AG04450 (cell line): ENCODE data around the gene SPINK4. TPM values are rescaled to one million over a fixed set of nuclear protein-coding genes. Genes with fewer than 3 reads are reported as not detected.

Experiments used
- CTCF ChIA-PET: fragments of 300-600, 350-600 bp; formaldehyde crosslinking; extraction: SDS; loops from one replicate; lab custom pipeline; 2022; ENCODE audit warnings: antibody characterized with exemption, inconsistent platforms; lab: Charles Lee
- POLR2A ChIA-PET: fragments of 350-600 bp; formaldehyde crosslinking; extraction: SDS; loops from one replicate; lab custom pipeline; 2021; ENCODE audit warnings: antibody characterized with exemption, inconsistent platforms; lab: Yijun Ruan, JAX
- DNase-seq: peaks from one replicate; pipeline ENCODE4 v3.0.0-alpha.2; 2011; ENCODE audit warnings: low read depth, low spot score
- H3K27ac ChIP-seq: one replicate; pipeline ENCODE4 v1.5.1; 2012; ENCODE audit warnings: low read depth, low read length, control low read depth
- H3K27me3 ChIP-seq: one replicate; pipeline ENCODE4 v1.6.0; 2012; ENCODE audit warnings: low read length; ENCODE audit not compliant: control insufficient read depth, insufficient read depth
- H3K4me3 ChIP-seq: 2 replicates; pipeline ENCODE4 v1.5.1; 2011; ENCODE audit warnings: mild to moderate bottlenecking, low read depth, low read length, control low read depth
- H3K9me3 ChIP-seq: 2 replicates; pipeline ENCODE4 v1.5.1; 2012; ENCODE audit warnings: low read length; ENCODE audit not compliant: control insufficient read depth, insufficient read depth
- polyA plus RNA-seq: library from polyadenylated mRNA; depleted of rRNA; stranded (reverse); fragments of >200 nt; gene quantifications from 2 replicates; pipeline ENCODE4 v1.2.3, GENCODE V29; 2011
- TF ChIP-seq, protein P1 (sequence below): IDR thresholded peaks from 2 replicates; pipeline ENCODE4 v1.5.1; 2011; ENCODE audit warnings: low read depth, low read length, control low read depth, inconsistent platforms

Gene SPINK4
- polyA plus RNA-seq, 1 experiment, result not detected

DNA sequence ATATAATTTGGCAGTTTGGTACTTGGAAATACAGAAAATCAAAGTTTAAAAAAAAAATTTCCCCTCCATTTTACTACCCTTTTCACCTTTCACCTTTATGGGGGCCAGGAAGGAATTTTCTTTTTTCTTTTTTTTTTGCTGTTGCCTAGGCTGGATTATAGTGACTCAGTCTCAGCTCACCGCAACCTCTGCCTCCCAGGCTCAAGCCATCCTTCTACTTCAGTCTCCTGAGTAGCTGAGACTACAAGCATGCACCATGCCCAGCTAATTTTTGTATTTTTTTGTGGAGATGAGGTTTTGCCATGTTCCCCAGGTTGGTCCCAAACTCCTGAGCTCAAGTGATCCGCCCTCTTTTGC is 34.0 kb downstream of the SPINK4 start:
- no peaks in the 10 kb centered on the region for H3K27me3 ChIP-seq
- POLR2A ChIA-PET, result interaction anchor here (0.6 to 1.1 kb wide), 3 partner anchors 9 to 229 kb away, joined by 3 to 4 read pairs (median 3); partner anchors contain the start of genes BAG1 and CHMP5
- DNase-seq, result no peak
- TF ChIP-seq, protein P1, sequence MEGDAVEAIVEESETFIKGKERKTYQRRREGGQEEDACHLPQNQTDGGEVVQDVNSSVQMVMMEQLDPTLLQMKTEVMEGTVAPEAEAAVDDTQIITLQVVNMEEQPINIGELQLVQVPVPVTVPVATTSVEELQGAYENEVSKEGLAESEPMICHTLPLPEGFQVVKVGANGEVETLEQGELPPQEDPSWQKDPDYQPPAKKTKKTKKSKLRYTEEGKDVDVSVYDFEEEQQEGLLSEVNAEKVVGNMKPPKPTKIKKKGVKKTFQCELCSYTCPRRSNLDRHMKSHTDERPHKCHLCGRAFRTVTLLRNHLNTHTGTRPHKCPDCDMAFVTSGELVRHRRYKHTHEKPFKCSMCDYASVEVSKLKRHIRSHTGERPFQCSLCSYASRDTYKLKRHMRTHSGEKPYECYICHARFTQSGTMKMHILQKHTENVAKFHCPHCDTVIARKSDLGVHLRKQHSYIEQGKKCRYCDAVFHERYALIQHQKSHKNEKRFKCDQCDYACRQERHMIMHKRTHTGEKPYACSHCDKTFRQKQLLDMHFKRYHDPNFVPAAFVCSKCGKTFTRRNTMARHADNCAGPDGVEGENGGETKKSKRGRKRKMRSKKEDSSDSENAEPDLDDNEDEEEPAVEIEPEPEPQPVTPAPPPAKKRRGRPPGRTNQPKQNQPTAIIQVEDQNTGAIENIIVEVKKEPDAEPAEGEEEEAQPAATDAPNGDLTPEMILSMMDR, result no peak
- H3K9me3 ChIP-seq, result no peaks in the 10 kb centered on the region
- no peak overlapping the region for H3K27ac ChIP-seq
- no peak overlapping the region for H3K4me3 ChIP-seq
- CTCF ChIA-PET, result interaction anchor here (1.1 to 2.0 kb wide), 6 partner anchors 13 to 193 kb away, joined by 3 to 11 read pairs (median 4); no protein-coding TSS in a partner anchor

DNA sequence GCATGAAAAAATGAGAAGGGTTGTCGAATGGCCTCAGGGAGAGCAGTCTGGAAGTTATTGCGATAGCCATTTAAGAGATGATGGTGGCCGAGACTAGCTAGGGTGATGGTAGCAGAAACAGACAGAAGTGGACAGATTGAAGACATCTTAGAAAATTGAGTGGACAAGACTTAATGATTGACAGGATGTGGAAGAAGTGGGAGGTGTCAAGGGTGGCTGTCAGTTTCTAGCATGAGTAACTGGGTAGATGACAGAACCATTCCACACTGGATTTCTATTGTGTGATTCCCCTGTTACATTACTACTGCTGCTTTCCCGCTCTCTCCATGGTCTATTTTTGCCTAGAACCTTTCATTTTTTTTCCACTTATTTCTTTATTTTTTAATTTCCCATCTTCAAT is 37.5 kb downstream of the SPINK4 start:
- TF ChIP-seq, protein P1, result no peak
- POLR2A ChIA-PET, result no interaction called here
- Histone ChIP-seq H3K27me3 (no peaks in the 10 kb centered on the region), H3K9me3 (no peaks in the 10 kb centered on the region), H3K27ac (no peak overlapping the region), H3K4me3 (no peak overlapping the region)
- CTCF ChIA-PET, result no interaction called here
- no peak for DNase-seq

DNA sequence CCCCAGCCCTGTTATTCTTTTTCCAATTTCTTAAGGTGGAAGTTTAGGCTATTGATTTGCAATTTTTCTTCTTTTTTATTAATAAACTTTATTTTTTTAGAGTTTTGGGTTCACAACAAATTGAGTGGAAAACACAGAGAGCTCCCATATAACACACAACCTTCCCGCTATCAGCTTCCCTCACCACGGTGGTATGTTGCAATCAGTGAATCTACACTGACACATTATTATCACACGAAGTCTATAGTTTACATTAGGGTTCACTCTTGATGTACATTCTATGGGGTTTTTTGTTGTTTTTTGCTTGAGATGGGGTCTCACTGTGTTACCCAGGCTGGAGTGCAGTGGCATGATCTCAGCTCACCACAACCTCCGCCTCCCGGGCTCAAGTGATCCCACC is 45.5 kb downstream of the SPINK4 start:
- ChIA-PET CTCF (interaction anchor here (0.6 to 2.8 kb wide), 6 partner anchors 12 to 436 kb away, joined by 3 to 11 read pairs (median 6); no protein-coding TSS in a partner anchor), POLR2A (no interaction called here)
- no peak for DNase-seq
- TF ChIP-seq, protein P1, result no peak
- Histone ChIP-seq H3K27ac (no peak overlapping the region), H3K27me3 (no peaks in the 10 kb centered on the region), H3K4me3 (no peak overlapping the region), H3K9me3 (peaks cover under 1% of the 10 kb centered on the region; the same call in 1 of the 2 replicates)

DNA sequence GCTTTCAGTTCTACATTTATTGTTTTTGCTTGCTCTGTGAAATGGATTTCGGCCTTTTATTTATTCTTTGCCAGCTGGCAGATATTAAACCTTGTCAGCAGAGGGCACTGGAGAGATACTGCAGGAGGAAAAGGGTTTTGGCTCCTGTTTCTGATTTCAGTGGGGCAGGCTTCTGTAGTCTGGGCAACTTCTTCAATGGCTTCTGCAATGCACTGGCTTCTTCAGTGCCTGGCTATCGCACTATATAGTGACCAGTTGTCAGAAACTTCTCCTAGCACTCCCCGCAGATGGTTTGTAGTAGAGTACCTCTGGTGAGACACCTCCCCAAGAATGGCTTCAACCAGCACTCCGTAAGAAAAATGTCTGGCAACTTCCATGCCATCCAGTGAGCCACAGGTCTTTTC is 47.1 kb downstream of the SPINK4 start:
- ChIA-PET POLR2A (no interaction called here), CTCF (interaction anchor here (0.6 to 2.8 kb wide), 17 partner anchors 10 to 436 kb away, joined by 3 to 30 read pairs (median 4); partner anchors contain the start of gene AQP3)
- TF ChIP-seq, protein P1, result peak; percentile 89
- no peak overlapping the region for H3K27ac ChIP-seq
- H3K9me3 ChIP-seq, result peaks cover 4% of the 10 kb centered on the region; the same call in 1 of the 2 replicates
- peak; percentile 55 for DNase-seq
- no peaks in the 10 kb centered on the region for H3K27me3 ChIP-seq
- no peak overlapping the region for H3K4me3 ChIP-seq

DNA sequence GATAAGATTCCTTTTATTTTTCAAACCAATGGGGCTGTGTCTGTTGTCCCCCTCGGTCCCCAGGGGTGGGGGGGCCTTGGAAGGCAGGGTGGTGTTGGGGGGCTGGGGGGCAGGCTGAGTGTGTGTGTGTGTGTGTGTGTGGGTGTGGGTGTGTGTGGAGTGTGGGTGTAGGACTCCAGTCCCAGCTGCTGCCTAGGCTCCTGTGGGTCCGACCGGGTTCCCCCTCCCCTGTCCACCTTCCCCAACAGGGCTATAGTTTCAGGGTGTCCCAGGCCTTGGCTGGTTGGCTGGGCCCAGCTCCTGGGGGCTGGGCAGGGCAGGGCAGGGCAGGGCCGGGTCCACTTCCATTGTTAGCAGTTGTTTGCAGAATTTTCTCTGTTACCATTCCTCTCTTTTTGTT is 48.3 kb downstream of the SPINK4 start:
- Histone ChIP-seq H3K9me3 (peaks cover 4% of the 10 kb centered on the region; the same call in 1 of the 2 replicates), H3K27me3 (no peaks in the 10 kb centered on the region), H3K4me3 (no peak overlapping the region), H3K27ac (no peak overlapping the region)
- CTCF ChIA-PET, result interaction anchor here (0.6 to 2.8 kb wide), 8 partner anchors 9 to 178 kb away, joined by 3 to 30 read pairs (median 8); partner anchors contain the start of gene AQP3
- POLR2A ChIA-PET, result no interaction called here
- TF ChIP-seq, protein P1, result no peak
- DNase-seq, result no peak
